ENCODE measurements around the gene TSPAN10.

Gene TSPAN10

GRCh38 chr17:81690549-81690948, 53.6 kb downstream of the TSPAN10 start:
- DNase-seq, result no peak

- no peak for DNase-seq
Observed at GRCh38 chr17:81691196-81691595, 54.2 kb downstream of the TSPAN10 start.

- no peak for DNase-seq
Observed at GRCh38 chr17:81691608-81692007, 54.6 kb downstream of the TSPAN10 start.

- DNase-seq, result no peak
Observed at GRCh38 chr17:81693509-81694210, 56.7 kb downstream of the TSPAN10 start.

GRCh38 chr17:81694810-81695209, 57.8 kb downstream of the TSPAN10 start:
- no peak for DNase-seq

- no peak for DNase-seq
Observed at GRCh38 chr17:81695211-81695610, 58.2 kb downstream of the TSPAN10 start.

GRCh38 chr17:81695801-81696200, 58.8 kb downstream of the TSPAN10 start:
- DNase-seq, result no peak

- no peak for DNase-seq
Observed at GRCh38 chr17:81696218-81696941, 59.4 kb downstream of the TSPAN10 start.

GRCh38 chr17:81697261-81698044, 60.5 kb downstream of the TSPAN10 start:
- DNase-seq, result no peak

Data from CD4-positive, alpha-beta T cell treated with Interleukin-17A for 1 hour (primary cell).